Glutamatergic neuron (in vitro differentiated cells): ENCODE measurements around the gene TMBIM1. TPM values are rescaled to one million over a fixed set of nuclear protein-coding genes. Genes with fewer than 3 reads are reported as not detected.

Source experiments
- DNase-seq: peaks from one replicate; pipeline ENCODE4 v3.0.0; 2022
- H3K27ac Mint-ChIP-seq: one replicate; pipeline ENCODE4 v1.8.0; 2020; ENCODE audit warnings: mild to moderate bottlenecking, mixed read lengths, inconsistent platforms; ENCODE audit not compliant: unreplicated experiment
- H3K27me3 Mint-ChIP-seq: one replicate; pipeline ENCODE4 v1.8.0; 2020; ENCODE audit warnings: mild to moderate bottlenecking, moderate library complexity, mixed read lengths, inconsistent platforms; ENCODE audit not compliant: unreplicated experiment
- H3K36me3 Mint-ChIP-seq: one replicate; pipeline ENCODE4 v1.8.0; 2020; ENCODE audit warnings: mild to moderate bottlenecking, mixed read lengths, inconsistent platforms; ENCODE audit not compliant: unreplicated experiment
- H3K4me1 Mint-ChIP-seq: one replicate; pipeline ENCODE4 v1.8.0; 2020; ENCODE audit warnings: mild to moderate bottlenecking, low read depth, mixed read lengths, inconsistent platforms; ENCODE audit not compliant: unreplicated experiment
- H3K4me3 Mint-ChIP-seq: one replicate; pipeline ENCODE4 v1.8.0; 2020; ENCODE audit warnings: mild to moderate bottlenecking, mixed read lengths, inconsistent platforms; ENCODE audit not compliant: unreplicated experiment
- H3K9me3 Mint-ChIP-seq: one replicate; pipeline ENCODE4 v1.8.0; 2020; ENCODE audit warnings: mild to moderate bottlenecking, moderate library complexity, mixed read lengths, inconsistent platforms; ENCODE audit not compliant: unreplicated experiment
- CTCF ChIP-seq: fragments of 200-600 bp; sonication (generic); IDR thresholded peaks from one replicate; pipeline ENCODE4 v1.5.0; 2021; ENCODE audit not compliant: partially characterized antibody, unreplicated experiment
- total RNA-seq: library from RNA; stranded (reverse); fragmentation: NEBNext Ultra II Directional; extraction: Animal tissue kit (Norgen Biotek cat#: 25700); gene quantifications from one replicate; pipeline ENCODE4 v1.2.1, GENCODE V29; 2021; ENCODE audit not compliant: unreplicated experiment

The TMBIM1 gene
- total RNA-seq, 1 donor from 2014 or later, result 1.8 TPM

DNA sequence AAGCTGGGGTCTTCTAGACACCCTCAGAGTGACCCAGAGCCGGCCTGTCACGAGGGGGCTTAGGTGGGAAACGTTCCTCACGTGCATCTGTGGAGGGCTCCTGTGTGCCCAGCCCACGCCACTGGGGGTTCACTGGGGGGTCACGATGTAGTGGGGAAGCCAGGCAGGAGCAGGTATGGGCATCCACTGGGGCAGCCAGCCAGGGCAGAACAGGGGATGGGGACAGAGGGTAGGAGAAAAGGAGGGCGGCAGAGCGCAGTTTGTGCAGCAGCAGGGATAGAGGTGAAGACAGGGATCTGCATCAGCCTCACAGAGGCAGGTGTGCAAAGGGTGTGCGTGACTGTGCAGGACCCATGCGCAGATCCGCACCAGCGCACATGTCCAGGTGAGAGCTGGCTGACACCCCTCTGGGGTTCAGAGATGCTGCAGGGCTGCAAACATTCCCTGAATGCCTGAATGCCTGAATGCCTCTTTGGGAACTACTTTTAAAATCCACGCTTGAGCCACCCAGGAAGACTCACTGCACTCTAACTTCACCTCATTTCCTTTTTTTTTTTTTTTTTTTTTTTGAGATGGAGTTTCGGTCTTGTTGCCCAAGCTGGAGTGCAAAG, 11.9 kb downstream of the TMBIM1 start:
- no peak overlapping the region for H3K27ac Mint-ChIP-seq
- H3K4me3 Mint-ChIP-seq, result no peak overlapping the region
- H3K36me3 Mint-ChIP-seq, result no peaks in the 10 kb centered on the region
- TF ChIP-seq CTCF, result no peak
- H3K9me3 Mint-ChIP-seq, result peaks cover 2% of the 10 kb centered on the region
- peaks cover 16% of the 10 kb centered on the region for H3K4me1 Mint-ChIP-seq
- H3K27me3 Mint-ChIP-seq, result peaks cover 6% of the 10 kb centered on the region
- DNase-seq, result no peak

- Mint-ChIP-seq H3K9me3 (peaks cover 9% of the 10 kb centered on the region), H3K36me3 (no peaks in the 10 kb centered on the region), H3K27ac (no peak overlapping the region), H3K4me1 (peaks cover 30% of the 10 kb centered on the region), H3K27me3 (peaks cover 10% of the 10 kb centered on the region), H3K4me3 (no peak overlapping the region)
- no peak for TF ChIP-seq CTCF
- DNase-seq, result no peak
Measured at GRCh38 chr2:218278531-218279360, 13.6 kb downstream of the TMBIM1 start.

DNA sequence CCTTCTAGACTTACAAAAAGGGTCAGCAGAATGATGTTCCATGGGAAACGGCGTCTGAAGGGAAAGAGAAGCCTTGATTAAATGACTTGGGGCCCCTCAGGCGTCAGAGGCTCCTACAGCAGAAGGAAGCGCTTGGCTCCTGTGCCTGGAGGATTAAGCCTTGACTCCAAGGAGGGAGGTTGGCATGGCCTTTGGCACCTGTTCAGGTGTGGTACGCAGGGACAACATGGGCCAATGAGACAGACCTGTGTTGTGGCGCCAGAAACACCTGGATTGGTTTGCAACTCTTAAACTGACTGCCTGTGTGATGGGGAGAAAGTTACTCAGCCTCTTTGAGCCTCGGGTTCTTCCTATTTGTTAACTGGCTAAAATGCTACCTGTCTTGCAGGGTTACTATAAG, 14.4 kb downstream of the TMBIM1 start:
- H3K27ac Mint-ChIP-seq, result no peak overlapping the region
- H3K9me3 Mint-ChIP-seq, result peaks cover 9% of the 10 kb centered on the region
- no peak overlapping the region for H3K4me3 Mint-ChIP-seq
- peaks cover 31% of the 10 kb centered on the region for H3K4me1 Mint-ChIP-seq
- H3K27me3 Mint-ChIP-seq, result peaks cover 10% of the 10 kb centered on the region
- TF ChIP-seq CTCF, result no peak
- DNase-seq, result no peak
- H3K36me3 Mint-ChIP-seq, result no peaks in the 10 kb centered on the region

DNA sequence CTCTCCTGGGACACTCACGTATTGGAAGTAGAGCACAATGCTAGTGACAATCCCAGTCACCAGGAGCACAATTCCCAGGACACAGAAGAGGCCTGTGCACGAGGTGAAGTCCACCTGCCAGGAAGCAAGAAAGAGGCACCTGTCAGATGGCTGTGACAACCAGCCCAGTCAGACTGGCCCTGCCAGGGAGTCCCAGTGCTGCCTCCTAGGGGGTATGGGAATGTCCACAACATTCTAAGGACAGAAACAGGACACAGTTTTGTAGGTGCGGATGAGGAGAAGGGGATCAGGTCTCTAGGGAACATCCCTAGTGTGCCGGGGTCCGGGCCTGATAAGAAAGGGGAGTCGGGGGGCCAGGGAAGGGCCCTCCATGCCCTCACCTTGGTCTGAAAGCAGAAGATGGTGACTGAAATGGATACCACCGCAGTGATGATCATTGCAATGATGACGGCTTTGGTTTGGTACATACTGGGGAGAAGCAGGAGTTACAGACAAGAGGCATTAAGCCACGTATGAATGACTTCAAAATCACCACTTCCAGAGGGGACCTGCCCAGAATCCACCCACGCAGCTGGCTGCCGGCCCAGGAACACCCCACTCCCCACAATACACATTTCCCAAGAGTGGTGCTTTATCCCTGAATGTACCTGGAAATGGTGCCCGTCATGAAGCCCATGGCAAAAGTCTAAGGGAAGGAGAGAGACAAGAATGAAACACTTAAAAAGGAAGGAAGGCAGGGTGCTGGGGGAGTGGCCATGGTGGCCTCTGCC, 15.1 kb downstream of the TMBIM1 start:
- peaks cover 27% of the 10 kb centered on the region for H3K4me1 Mint-ChIP-seq
- no peak for DNase-seq
- peaks cover 9% of the 10 kb centered on the region for H3K9me3 Mint-ChIP-seq
- peaks cover 10% of the 10 kb centered on the region for H3K27me3 Mint-ChIP-seq
- no peaks in the 10 kb centered on the region for H3K36me3 Mint-ChIP-seq
- TF ChIP-seq CTCF, result no peak
- H3K4me3 Mint-ChIP-seq, result no peak overlapping the region
- no peak overlapping the region for H3K27ac Mint-ChIP-seq
